ENCODE measurements around the gene MTARC1. TPM values are rescaled to one million over a fixed set of nuclear protein-coding genes. Genes with fewer than 3 reads are reported as not detected.

MTARC1 gene
- total RNA-seq, 1 donor from 2014 or later = 9.6 TPM

- Histone ChIP-seq H3K27ac (no peak overlapping the region), H3K4me1 (peaks cover 23% of the 10 kb centered on the region), H3K4me3 (no peak overlapping the region), H3K9me3 (no peaks in the 10 kb centered on the region), H3K27me3 (no peaks in the 10 kb centered on the region), H3K36me3 (no peaks in the 10 kb centered on the region)
- DNase-seq (ENCODE audit: extremely low spot score in 2 of 2) = peak in 1 of 2 donors; percentile 84
- TF ChIP-seq POLR2AphosphoS5 (IDR thresholded peaks at IDR 0.05; ENCODE audit: insufficient read depth in 1 of 2, low read depth in 1 of 2) = peak in 1 of 2 donors; percentile 50
- TF ChIP-seq POLR2A (IDR thresholded peaks at IDR 0.05) = no peak
- intact Hi-C loops (cut with DNase I) = no loop called here
These were observed 5.2 kb downstream of the MTARC1 start for GRCh38 chr1:220791956-220792355.

- Histone ChIP-seq H3K9me3 (no peaks in the 10 kb centered on the region), H3K27ac (no peak overlapping the region), H3K36me3 (no peaks in the 10 kb centered on the region), H3K27me3 (no peaks in the 10 kb centered on the region), H3K4me3 (no peak overlapping the region), H3K4me1 (peaks cover 9% of the 10 kb centered on the region)
- intact Hi-C loops (cut with DNase I) = no loop called here
- TF ChIP-seq POLR2AphosphoS5 (IDR thresholded peaks at IDR 0.05; ENCODE audit: insufficient read depth in 1 of 2, low read depth in 1 of 2) = no peak
- TF ChIP-seq POLR2A (IDR thresholded peaks at IDR 0.05) = no peak
- no peak for TF ChIP-seq CTCF (IDR thresholded peaks at IDR 0.05)
- DNase-seq (ENCODE audit: extremely low spot score in 2 of 2) = peak in 1 of 2 donors; percentile 58
These were observed 9.8 kb downstream of the MTARC1 start for GRCh38 chr1:220796530-220796929.

- no peaks in the 10 kb centered on the region for H3K36me3 ChIP-seq
- H3K27ac ChIP-seq = no peak overlapping the region
- no peaks in the 10 kb centered on the region for H3K9me3 ChIP-seq
- H3K4me1 ChIP-seq = peaks cover 4% of the 10 kb centered on the region
- TF ChIP-seq POLR2AphosphoS5 (IDR thresholded peaks at IDR 0.05; ENCODE audit: insufficient read depth in 1 of 2, low read depth in 1 of 2) = no peak
- no peak for TF ChIP-seq POLR2A (IDR thresholded peaks at IDR 0.05)
- TF ChIP-seq CTCF (IDR thresholded peaks at IDR 0.05) = no peak
- no peak overlapping the region for H3K4me3 ChIP-seq
- intact Hi-C loops (cut with DNase I) = no loop called here
- H3K27me3 ChIP-seq = no peaks in the 10 kb centered on the region
- DNase-seq (ENCODE audit: extremely low spot score in 2 of 2) = no peak
These were observed 10.3 kb downstream of the MTARC1 start for GRCh38 chr1:220797044-220797443.

- DNase-seq (ENCODE audit: extremely low spot score in 2 of 2) = no peak
- H3K27ac ChIP-seq = no peak overlapping the region
- no peaks in the 10 kb centered on the region for H3K9me3 ChIP-seq
- H3K36me3 ChIP-seq = no peaks in the 10 kb centered on the region
- TF ChIP-seq CTCF (IDR thresholded peaks at IDR 0.05) = no peak
- no peak for TF ChIP-seq POLR2AphosphoS5 (IDR thresholded peaks at IDR 0.05; ENCODE audit: insufficient read depth in 1 of 2, low read depth in 1 of 2)
- TF ChIP-seq POLR2A (IDR thresholded peaks at IDR 0.05) = no peak
- H3K27me3 ChIP-seq = no peaks in the 10 kb centered on the region
- intact Hi-C loops (cut with DNase I) = no loop called here
- no peak overlapping the region for H3K4me3 ChIP-seq
- no peaks in the 10 kb centered on the region for H3K4me1 ChIP-seq
These were observed 10.8 kb downstream of the MTARC1 start for GRCh38 chr1:220797553-220797952.

GRCh38 chr1:220798338-220798737 is 11.6 kb downstream of the MTARC1 start:
- Histone ChIP-seq H3K27ac (no peak overlapping the region), H3K36me3 (no peaks in the 10 kb centered on the region), H3K4me1 (no peaks in the 10 kb centered on the region), H3K9me3 (no peaks in the 10 kb centered on the region), H3K4me3 (no peak overlapping the region), H3K27me3 (no peaks in the 10 kb centered on the region)
- no peak for DNase-seq (ENCODE audit: extremely low spot score in 2 of 2)
- intact Hi-C loops (cut with DNase I) = no loop called here
- TF ChIP-seq POLR2AphosphoS5 (IDR thresholded peaks at IDR 0.05; ENCODE audit: insufficient read depth in 1 of 2, low read depth in 1 of 2) (no peak), CTCF (IDR thresholded peaks at IDR 0.05) (no peak), POLR2A (IDR thresholded peaks at IDR 0.05) (no peak)

Measured in vagina (tissue), 2 donors.